COLO668 (cell line): Measurements from ENCODE around the gene SCYGR5.
"Not testable (repeated sequence)": the region's sequence is repeated elsewhere in the genome, so short reads cannot be mapped to it uniquely, and the experiment has no call there.

ENCODE experiments used
- DNase-seq: peaks from one replicate; lab custom pipeline; 2025; ENCODE audit not compliant: unreplicated experiment; lab: John Stamatoyannopoulos, UW

SCYGR5 gene, protein sequence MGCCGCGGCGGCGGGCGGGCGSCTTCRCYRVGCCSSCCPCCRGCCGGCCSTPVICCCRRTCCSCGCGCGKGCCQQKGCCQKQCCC

DNA sequence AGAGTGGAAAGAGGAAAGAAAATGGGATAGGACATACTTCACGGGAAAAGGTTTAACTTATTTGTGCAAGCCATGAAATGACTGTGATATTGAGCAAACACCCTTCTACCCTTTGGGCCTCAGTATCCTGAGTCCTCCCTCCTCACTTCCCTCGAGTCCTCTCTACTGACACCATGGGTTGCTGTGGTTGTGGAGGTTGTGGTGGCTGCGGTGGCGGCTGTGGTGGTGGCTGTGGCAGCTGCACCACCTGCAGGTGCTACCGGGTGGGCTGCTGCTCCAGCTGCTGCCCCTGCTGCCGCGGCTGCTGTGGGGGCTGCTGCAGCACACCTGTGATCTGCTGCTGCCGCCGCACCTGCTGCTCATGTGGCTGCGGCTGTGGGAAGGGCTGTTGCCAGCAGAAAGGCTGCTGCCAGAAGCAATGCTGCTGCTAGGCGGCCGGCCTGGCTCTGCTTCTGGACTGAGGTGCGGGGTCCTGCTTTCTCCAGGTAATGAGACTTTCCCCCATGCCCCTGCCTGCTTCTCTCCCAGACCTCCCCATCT lies at the start of gene SCYGR5:
Gene SCYGR5 (plus strand): TSS at position 174 of the 540 bp plus-strand sequence. CDS start 0 bp downstream, at position 174.
- DNase-seq = not testable (repeated sequence)

DNA sequence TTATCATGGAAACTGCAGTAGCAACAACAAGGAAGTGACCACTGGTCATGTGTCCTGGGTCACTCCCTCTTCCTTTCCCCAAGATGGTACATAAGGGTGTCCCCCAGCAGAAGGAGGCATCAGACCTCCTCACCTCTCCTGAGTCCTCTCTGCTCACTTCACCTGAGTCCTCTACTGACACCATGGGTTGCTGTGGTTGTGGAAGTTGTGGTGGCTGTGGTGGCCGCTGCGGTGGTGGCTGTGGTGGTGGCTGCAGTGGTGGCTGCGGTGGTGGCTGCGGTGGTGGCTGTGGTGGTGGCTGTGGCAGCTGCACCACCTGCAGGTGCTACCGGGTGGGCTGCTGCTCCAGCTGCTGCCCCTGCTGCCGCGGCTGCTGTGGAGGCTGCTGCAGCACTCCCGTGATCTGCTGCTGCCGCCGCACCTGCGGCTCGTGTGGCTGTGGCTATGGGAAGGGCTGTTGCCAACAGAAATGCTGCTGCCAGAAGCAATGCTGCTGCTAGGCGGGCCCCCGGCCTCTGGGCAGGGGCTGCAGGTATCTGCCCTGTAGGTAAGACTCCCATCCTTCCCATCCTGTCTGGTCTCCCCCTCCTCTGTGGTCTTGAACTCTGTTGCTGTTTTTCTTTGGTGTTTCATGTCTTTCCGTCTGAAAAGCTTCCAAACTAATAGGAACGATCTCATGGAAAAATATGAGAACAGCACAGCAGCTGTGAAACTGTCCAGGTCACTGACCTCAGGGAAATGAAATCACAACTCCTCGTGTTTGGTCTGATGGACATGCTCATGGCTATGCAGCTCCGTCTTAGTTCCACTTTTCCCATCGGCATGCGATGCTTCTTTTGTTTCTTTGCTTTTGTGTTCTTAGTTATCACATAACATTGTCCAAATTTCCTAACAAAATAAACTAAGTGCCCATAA lies 49.0 kb upstream of the SCYGR5 start, which contains the start of gene SCYGR4:
Gene SCYGR4 (plus strand): TSS at position 183 of the 915 bp plus-strand sequence. CDS start 0 bp downstream, at position 183.
- no peak for DNase-seq

DNA sequence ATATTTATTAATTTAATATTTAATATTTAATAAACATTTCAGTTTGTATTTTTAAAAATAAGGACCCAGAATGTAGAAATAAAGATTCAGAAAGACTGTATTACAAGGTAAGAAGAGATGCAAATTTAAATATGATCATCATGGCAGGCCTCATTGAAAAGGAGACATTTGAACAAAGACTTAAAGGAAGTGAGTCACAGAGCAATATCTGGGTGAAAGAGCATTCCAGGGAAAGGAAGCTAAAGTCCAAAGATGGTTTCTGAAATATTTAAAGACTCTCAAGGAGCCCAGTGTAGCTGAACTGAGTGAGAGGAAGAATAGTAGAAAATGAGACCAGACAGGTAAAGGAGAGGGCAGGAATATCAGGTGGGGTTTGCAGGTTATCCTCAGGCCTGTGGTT lies 43.4 kb upstream of the SCYGR5 start:
- DNase-seq = no peak

DNA sequence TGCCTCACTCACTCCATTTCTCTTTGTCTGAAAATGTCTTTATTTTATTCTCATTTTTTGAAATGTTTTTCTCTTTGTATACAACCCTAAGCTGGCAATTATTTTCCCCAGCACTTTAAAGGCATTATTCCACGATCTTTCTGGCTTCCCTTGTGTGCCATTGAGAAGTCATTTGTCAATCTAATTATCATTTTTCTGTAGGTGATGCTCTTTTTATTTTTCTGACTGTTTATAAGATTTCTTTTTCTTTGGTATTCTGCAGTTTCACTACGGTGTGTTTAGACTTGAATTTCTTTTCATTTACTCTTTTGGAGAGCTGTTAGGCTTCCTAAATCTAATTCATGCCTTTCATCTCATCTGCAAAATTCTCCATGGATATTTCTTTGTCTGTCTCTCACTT lies 41.2 kb upstream of the SCYGR5 start:
- DNase-seq = no peak

DNA sequence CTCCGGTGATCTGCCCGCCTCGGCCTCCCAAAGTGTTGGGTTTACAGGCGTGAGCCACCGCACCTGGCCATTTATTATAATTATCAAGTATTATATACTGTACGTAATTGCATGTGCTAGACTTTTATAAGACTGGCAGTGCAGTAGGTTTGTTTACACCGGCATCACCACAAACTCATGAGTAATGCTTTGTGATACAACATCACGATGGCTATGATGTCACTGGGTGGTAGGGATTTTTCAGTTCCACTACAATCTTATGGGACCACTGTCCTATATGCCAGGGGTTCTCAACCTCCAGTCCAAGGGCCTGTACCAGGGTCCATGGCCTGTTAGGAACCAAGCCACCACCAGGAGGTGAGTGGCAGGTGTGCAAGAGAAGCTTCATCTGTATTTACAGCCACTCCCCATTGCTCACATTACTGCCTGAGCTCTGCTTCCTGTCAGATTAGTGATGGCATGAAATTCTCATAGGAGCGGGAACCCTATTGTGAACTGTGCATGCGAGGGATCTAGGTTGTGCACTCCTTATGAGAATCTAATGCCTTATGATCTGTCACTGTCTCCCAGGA lies 39.9 kb upstream of the SCYGR5 start:
- DNase-seq = no peak

DNA sequence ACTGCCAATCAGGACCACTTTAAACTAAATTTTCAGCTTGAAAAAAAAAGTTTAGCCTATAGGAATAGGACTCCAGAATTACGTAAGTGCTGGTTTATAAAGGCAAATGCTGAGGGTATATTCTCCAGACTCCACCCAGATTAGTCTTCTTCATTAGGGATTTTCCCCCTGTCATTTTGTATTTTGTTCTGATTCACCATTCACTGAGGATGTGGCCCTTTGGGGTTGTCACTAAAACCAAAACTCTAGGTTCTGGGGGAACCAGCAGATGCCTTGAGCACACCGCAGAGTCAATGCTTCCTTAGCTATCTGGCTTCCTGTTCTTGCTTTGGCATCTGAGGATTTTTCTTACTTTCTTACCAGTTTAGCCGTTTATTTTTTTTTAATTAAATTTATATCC lies 38.8 kb upstream of the SCYGR5 start:
- no peak for DNase-seq

DNA sequence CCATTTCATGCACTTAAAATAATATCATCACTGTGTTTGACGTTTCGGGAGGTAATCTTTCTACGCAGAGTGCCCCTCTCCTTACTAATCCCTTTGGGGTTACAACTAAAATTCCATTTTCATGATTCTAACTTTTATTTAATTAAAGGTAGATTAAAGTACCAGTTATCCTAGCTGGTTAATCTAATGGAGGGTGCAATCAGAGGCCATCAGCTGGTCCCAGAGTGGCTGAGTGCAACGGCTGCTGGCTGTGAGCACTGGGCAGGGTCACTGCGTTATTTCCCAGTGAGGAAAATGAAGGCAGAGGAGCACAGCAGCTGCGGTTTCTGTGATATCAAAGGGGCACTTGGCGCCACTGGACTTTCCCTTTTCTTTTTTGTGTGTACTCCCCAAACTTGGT lies 37.2 kb upstream of the SCYGR5 start:
- no peak for DNase-seq

DNA sequence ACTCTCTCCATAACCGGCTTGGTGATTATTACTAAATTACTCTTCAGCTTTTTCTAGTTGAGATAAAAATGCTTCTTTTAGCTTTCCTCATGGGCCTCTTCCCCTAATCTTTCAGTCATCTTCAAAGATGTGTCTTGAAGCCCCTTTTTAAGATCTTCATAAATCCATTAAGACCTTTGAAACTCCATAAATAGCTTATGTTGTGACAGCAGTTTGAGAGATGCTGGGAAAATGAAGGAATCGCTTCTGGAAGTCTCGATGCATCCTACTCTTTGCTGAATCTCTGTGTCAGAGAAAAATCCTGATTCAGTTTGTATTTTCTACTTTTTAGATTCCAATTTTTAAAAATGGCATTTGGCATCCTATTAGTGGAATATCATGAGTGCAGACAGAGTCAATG lies 36.3 kb upstream of the SCYGR5 start:
- no peak for DNase-seq

DNA sequence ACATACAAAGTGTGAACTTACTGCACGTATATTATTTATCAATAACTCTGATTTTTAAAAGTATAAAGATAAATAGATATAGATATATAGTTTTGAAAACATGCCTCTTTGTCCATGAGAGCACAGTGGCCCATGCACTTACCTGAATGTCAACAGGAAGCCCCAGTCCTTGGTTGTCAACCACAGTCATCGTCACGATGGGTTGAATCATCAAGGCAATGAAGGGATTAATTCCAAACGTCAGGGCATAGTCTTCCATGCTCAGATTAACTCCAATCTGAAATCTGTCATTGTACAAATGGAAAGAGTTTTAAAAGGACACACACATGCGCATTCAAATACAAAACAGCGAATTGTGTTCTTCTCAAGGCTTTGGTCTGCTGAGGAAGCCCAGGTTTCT lies 33.8 kb upstream of the SCYGR5 start:
- no peak for DNase-seq

DNA sequence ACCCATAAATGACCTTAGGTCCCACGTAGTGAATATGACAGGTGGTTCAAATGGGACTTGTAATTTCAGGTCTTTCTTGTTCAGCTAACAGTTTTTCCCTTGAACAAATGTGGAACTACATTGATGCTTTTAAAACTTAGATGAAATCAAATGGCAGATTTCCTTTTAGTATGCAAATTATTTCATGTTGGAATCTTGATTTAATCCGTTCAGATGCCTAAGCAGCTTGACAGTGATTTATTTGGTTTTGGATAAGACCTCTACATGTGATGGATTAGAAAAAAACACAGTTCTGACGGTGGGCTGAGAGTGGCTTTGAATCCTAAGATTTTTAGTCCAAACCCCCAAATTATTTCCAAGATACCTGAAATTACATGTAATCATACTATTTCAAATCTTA lies 32.4 kb upstream of the SCYGR5 start:
- no peak for DNase-seq

DNA sequence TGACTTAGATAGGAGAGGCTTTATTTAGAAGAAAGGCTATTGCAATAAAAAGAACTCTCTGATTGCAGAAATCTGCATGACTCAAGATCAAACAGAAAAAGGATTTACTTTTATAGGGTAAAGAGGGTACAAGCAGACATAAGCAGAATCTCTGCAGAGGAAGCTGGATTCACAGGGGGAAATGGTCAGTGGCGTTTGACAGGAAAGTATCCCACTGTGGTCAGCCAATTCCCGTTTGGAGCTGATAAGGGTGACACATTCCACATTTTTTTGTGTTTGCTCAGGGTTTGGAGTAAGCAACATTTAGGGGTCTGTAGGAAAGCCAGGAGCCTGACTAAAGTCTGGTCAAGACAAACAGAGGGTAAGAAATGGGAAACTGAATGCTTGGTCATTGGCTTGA lies 23.9 kb upstream of the SCYGR5 start:
- DNase-seq = no peak

DNA sequence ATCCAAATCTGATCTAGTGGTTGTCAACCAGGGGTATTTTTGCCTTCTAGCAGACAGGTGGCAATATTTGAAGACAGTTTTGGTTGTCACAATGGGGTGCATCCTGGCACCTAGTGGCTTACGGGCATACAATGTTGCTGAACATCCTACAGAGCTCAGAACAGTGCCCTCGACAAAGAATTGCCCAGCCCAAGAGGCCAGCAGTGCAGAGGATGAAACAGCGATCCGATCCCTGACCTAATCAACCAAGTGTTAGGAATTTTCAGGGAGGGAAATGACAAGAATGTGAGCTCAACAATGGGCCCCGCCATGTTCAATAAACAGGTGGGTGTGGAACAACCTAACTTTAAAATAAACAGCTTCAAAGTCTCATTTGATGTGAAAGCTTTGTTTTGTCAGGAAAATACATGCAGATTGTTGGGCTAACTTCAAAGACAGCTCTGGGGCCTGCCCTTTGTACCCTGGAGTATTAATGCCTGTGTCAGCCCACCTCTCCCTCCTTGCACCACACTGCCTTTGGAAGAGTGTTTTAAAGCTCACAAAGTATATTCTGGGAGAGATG lies 22.5 kb upstream of the SCYGR5 start:
- no peak for DNase-seq

DNA sequence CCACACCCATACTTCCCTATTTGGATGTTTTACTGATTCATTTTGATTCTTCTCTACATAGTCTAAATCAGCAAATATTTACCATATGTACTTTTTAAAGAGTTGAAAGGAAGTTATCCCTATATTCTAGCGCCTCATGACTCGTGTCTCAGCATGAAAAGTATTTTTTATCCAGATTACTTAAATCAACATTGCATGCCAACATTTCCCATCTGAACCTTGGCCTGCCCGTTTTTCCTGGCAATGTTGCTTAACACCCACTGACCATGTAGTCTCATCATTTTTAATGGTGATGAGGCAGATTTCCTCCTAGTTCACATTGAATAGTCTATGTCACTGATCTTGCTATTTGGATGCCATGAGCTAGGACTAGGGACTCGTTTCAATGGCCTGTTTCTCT lies 13.2 kb upstream of the SCYGR5 start:
- DNase-seq = no peak

DNA sequence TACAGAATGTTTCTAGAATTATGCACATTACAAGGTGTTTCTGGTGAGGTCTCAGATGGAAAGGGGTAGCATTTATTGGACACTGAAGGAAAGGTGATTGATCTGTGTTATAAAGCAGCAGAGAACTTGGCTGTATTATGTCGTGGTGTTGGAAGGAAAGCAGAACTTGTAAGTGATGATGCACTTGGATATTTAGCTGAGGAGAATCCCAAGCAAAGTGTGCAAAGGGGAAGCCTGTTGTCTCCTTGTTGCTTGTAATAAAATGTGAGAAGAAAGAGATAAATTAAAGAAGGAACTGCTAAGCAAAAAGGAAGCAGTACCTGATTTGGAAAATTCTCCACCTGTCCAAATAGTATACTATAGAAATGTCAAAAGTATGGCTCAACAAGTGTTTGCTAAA lies 12.2 kb upstream of the SCYGR5 start:
- no peak for DNase-seq

DNA sequence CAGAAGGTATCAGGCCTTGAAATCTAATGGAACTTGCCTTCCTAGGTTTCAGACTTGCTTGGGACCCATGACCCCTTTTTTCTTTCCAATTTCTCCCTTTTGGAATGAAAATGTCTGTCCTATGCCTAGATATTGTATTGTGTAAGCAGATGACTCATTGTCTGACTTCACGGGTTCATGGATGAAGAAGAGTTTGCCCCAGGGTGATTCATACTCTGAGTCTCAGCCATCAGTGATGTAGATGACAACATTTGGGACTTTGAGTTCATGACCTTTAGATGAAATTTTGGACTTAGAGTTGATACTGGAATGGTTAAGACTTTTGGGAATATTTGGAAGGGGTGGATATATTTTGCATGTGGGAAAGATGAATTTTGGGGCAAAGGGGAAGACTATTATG lies 11.2 kb upstream of the SCYGR5 start:
- DNase-seq = no peak

DNA sequence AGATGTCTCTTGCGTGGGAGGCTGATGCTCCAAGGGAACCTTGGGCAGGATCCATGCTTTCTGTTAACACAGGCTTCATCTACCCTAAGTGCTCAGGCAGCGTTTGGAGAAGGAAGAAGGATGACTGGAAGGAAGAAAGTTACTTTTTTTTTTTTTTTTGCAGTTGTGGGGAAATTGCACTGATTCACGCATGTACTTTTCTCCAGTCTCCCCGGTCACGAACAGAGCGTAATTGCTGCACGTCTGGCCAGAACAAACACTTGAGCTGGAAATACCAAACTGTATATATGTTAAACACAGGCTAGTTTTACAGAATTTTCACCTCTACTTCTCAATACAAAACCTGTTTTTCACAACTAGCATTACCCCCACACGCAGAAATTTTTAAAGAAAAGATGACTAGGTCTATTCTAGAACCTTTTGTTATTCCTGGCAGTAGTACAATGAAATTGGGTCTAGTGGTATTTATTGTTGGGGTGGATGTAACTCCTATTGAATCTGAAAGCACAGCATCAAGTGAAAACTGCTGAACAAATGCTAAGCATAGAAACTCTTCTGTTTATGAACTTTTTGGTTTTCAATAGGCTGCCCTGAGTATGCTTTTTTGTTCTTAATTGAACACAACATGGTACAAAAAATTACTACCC lies 9.3 kb upstream of the SCYGR5 start:
- no peak for DNase-seq

DNA sequence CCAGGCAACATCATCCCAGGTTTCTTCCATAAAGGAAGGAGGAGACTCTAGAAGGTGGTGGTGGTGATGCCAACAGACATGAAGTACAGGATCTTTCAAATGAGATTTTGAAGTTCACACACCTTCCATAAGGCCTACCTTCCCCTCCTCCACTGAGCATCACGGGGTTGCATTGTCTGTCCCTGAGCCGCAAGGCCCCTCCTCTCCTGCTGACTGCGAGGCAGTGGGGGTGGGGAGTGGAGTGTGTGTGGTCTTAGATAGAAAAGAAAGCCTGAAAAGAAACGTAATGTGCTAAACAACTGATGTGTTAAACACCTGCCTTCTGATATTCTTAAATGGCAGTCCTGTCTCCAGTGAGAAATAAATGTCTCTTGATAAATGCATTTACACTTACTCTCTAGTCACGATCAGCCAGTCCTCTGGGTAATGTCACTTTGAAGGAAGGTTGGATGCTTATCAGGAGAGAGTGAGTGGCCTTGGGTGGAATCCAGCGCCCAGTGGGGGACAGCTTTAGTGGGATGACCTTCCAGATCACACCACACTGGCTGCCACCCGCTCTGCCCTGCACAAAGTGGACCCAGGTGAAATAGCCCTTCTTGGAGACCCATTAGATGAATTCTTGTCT lies 5.5 kb upstream of the SCYGR5 start:
- no peak for DNase-seq

DNA sequence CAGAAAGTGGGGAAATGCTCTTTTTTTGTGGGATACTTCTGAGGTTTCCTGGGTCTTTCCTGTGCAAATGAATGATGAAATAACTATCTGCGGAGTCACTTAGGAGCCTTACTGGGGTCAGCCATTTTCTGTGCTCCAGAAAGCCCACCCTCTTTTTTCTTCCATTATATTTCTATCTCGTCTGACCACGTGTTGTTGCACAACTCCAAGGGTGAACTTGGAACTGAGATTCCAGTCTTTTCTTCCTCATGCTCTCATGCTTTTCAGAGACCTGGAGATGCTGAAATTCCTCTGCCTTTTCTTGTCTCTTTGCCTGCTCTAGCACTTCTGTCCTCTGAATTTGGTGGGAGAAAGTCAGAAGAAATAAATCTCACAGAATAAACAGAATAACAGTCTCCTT lies 4.8 kb upstream of the SCYGR5 start:
- DNase-seq = no peak

DNA sequence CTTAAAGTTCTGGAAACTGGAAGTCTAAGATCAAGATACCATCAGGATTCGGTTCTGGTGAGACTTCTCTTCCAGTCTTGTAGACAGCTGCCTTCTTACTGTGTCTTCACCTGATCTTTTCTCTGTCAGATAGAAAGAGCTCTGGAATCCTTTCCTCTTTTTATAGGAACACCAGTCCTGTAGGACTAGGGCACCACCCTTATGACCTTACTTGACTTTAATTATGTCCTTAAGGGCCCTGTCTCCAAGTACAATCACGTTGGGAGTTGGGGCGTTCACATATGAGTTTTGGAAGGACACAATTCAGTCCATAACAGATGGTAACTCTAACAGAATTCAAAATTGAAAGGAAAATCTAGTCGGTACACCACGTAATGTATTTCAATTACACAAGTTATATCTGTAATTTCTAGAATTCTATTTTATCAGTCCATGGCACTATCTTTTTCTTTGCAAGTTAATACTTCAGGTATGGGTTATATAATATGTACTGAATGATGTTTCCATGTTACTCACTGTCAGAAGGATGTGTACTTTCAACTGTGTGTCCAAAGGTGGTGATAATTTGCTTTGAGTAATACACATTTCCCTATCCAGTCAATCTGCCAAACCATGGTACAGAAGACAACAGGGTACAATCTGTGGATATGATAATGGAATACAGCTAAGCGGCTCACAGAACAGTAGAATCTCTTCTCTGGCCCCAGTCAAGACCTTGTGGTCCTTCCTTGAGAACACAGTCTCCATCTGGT lies 1.2 kb upstream of the SCYGR5 start:
- DNase-seq = no peak
